CD4-positive, alpha-beta T cell treated with Interleukin-6 at 100 ng/mL for 8 hours (primary cell): ENCODE data around the gene CEP85L.

Experiments
- DNase-seq: peaks from one replicate; pipeline ENCODE4 v3.0.0-alpha.2; 2020; ENCODE audit warnings: mixed read lengths, low spot score

CEP85L gene

DNA sequence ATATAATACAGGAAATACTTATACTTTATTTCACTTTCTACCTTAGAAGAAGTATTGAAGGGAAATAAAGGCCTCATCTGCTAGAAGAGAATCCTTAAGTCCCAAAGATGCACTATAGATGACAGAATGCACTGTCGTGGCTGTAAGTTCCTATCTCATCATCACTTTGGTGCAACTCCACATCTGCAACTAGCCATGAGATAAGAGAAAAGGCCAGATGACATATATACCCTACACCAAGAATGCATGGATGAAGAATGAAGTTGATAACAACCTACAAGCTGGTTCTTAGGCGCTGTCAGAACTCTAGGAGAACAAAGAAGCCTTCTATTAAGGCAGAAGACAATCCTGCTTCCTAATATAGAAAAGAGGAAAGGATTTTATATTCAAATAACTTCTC lies 114.9 kb downstream of the CEP85L start:
- DNase-seq, result no peak

DNA sequence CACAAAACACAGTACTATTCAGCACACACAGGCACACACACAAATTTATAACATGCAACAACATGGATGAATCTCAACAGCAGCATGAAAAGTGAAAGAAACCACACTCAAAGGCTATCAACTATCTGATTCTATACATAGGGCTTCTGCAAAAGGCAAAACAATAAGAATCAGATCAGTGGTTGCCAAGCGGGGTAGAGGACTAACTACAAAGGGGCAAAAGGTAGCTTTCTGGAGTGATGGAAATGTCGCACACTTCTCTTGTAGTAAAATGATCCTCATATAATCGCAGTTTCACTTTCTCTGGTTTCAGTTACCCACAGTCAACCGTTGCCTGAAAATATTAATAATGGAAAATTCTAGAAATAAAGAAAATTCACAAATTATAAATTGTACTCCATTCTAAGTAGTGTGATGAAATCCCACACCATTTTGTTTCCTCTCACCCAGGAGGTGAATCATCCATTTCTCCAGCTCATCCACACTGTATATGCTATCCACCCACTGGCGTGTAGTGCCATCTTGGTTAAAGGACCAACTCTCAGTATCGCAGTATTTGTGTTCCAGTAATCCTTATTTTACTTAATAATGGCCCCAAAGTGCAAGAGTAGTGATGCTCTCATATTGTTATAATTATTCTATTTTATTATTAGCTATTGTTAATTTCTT lies 116.1 kb downstream of the CEP85L start:
- no peak for DNase-seq

DNA sequence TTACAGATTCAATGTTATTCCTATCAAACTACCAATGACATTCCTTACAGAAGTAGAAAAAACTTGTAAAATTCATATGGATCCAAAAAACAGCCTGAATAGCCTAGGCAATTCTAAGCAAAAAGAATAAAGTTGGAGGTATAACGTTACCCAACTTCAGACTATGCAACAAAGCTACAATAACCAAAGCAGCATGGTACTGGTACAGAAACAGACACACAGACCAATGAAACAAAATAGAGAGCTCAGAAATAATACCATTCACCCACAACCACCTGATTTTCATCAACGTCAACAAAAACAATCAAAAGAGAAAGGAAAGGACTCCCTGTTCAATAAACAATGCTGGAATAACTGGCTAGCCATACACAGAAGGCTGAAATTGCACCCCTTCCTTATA lies 120.4 kb downstream of the CEP85L start:
- DNase-seq, result no peak

DNA sequence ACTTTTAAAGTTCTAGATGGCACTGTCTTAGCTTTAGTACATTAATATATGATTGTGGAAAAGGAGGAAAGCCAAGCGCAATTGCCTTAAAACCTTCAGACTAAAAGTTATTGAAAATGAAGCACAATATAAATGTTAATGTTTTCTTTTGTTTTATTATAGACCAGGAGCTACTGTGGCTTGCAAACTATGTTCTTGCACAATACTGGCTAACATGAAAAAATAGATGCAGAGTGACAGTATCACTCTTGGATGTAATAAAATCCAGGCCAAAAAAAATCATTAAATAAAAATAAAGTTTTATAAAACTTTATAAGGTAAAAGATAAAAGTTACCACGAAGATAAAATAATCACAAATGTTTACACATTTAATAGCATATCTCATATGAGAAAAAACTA lies 121.6 kb downstream of the CEP85L start:
- DNase-seq, result no peak

DNA sequence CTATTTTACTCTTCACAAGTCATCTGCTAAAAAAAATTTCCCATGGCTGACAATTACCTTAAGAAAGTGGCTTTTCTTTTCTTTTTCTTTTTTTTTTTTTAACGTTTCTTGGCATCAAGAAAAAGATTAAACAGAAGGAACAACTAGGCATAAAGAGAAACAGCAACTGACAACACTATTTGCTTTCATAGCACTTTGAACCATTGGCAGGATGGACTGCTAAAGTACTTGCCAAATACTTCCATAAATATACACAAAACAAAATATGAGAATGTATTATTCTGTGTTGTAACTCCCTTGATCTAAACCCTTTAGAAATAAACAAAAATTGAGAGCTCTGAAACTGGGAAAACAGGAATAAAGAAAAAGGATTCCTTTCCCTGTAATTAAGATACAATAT lies 123.3 kb downstream of the CEP85L start:
- DNase-seq, result no peak

DNA sequence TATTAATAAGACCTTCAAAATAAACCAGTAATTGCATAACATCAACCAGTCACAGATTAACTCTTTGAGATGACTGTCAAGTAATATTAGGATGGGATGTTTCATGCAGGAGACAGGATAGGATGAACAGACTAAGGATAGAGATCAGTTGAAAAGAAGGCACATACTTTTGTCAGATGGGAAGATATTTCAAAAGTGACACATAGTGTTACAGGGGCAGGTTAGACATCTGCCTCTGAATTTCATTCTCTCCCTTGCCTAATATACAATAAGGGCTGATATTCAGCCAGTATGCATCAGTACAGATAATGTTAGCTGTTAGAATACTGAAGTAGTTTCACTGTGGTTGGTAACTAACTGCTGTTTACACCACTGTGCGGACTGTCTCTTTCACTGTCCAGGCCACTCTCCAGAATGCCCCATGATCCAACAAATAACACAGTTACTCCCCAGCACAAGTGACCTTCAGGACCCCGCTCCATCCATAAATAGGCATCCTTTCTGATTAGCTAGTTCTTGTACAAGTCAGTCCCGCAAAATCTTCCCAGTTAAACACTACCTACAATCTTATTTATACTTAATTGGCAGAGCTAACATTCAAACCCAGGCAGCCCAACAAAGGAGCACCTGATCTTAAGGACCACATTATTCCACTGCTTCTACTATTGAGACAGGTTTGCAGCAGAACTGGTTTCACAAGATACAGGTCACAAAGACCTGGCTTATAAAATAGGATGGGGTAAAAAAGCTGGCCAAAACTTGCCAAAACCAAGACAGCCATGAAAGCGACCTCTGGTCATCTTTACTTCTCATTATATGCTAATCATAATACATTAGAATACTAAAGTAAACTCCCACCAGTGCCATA lies 125.2 kb downstream of the CEP85L start:
- DNase-seq, result no peak

DNA sequence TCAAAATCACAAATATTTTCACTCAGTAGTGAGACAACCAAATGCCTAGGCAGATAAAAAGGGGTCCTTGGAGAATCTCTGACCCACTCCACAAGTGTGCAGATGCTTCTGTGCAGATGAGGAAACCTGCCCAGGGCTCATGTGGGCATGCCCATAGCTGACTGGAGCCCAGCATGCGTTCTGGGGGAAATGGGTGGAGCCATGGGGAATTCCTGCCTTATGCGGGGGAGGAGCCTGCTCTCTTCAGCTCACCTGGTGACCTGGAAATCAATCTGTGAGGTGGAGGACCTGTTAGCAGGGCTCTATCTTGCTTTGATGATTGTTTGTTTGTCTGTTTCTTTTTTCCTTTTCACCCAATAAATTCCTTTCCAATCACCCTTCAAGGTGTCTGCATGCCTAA lies 126.7 kb downstream of the CEP85L start:
- DNase-seq, result no peak

DNA sequence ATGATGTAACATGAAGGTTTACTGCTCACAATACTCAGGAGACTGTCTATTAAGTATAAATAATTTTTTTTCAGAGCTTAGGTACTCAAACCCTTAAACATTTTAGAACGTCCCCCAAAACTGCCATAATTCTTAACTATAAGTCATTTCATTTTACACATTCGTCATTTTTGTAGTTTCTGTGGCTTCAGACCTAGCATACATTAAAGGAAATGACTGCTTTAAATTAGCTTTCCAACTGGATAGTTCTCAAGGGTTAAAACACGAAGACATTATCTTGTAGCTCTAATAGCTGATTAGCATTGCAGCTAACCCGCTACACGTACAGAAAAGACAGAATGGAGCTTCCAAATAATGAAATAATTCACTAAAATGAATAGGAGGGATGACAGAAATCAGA lies 128.2 kb downstream of the CEP85L start:
- DNase-seq, result no peak

DNA sequence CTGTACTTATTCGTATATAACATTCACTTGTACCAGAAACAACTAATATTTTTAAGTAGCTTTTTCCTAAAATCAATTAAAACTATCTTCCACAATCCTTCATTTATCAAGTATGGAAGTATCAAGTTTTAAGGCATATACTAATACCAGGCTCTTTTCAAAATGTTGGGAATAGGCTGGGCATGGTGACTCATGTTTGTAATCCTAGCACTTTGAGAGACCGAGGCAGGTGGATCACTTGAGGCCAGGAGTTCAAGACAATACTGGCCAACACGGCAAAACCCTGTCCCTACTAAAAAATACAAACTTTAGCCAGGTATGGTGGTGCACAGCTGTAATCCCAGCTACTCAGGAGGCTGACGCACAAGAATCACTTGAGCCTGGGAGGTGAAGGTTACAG lies 129.0 kb downstream of the CEP85L start:
- no peak for DNase-seq

DNA sequence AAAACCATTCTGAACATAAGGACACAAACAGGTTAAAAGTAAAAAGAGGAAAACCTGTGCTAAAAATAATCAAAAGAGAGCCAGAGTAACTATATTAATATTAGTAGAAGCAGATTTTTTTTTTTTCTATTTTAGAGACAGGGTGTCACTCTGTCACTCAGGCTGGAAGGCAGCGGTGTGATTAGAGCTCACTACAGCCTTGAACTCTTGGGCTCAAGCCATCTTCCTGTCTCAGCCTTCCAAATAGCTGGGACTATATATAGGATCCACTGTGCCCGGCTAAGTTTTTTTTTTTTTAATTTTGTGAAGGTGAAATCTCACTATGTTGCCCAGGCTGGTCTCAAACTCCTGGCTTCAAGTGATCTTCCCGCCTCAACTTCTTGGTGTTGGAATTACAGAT lies 136.7 kb downstream of the CEP85L start:
- no peak for DNase-seq

DNA sequence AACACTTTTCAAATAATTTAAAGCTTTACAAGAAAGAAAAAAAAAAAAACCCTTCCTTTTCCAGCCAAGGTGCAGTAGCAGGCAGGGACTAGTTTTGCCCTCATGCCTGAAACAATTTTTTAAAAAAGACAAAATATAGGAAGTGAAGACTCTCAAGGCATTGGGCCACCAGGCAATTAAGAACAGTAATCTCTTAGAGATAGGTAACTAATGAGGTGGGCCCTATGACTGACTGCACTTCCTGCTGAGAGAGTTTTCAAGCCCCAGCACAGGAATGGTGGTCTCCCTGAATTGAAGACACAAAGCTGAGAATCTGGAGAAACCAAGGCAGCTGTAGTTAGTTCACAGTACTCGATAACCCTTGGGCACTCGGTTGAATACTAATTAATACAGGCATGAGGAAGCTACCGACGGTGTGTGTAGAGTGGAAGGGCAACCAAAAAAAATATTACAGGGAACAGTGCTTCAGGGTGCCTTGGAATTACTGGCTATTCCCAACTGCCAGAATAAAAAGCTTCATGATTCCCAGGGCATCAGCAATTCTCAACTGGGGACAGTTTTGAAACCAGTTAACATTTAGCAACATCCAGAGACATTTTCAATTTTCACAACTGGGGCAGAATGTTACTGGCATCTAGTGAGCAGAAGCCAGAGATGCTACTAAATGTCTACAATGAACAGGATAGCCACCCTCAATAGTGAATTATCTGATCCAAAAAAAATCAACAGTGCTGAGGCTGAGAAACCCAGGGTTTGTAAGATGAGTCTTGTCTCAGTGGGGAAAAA lies 139.3 kb downstream of the CEP85L start:
- DNase-seq, result no peak

DNA sequence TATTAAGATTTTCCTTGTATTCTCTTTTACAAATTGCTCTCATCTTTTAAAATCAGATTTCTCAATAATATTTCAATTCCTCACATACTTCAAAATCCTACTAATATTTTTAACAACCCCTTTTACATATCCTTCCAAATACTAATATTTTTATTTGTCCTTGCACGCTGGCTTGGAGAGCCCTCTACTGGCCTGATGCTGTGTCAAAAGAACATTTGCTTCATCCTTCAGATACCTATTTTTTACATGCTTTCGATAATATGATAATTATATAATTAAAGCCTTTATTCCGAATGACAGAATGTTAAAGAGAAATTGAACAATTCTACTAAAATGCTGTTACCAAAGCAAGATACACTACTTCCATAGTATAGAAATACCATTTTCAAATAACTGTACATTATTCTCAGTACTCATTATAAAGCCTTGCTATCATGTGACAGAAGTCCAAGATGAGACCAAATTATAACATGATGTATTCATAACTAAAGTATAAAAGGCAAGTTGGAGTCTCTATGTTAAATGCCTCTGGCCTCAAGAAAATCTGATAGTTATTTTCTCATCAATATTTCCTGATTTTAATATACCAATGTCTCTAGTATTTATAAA lies 142.3 kb downstream of the CEP85L start:
- DNase-seq, result no peak

DNA sequence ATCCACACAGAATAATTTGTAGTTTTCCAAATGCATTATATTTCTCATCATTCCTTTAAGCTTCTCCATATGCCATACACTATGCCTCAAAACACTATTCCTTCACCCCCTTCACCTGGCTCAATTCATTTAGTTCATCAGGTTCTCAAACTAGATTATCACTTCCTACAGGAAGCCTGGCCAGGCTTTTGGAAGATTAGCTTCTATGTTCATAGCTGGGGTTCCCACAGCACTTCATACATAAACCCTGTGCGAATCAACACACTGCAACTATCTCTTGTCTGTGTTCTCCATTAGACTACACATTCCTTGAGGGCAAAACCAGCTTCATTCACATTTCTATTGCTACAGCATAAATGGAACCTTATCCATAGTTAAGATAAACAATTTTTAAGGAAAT lies 143.8 kb downstream of the CEP85L start:
- DNase-seq, result no peak

DNA sequence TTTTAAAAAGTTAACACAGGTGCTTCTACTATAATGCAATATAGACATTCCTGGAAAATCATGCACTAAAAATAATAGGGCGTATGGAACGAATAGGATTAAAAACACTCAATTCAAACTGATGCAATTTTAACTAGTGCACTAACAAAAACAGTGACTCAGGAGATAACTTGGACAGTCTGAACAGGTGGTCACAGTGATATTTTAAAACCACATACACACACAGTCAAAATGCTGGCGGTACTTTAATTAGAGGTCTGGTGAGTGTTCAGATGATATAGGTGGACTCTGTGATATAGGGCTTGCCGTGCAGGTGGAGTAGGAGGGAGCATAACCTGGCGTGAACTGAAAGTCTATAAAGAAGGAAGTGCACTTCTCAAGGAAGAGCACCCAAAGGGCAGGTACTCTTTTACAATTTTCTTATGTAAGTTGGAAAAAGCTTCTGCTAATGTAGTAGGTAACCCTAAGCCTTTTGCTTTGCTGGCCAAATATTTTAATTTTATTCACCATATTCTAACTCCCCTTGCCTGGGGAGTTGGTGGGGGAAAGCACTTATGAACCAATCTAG lies 145.2 kb downstream of the CEP85L start:
- DNase-seq, result no peak

DNA sequence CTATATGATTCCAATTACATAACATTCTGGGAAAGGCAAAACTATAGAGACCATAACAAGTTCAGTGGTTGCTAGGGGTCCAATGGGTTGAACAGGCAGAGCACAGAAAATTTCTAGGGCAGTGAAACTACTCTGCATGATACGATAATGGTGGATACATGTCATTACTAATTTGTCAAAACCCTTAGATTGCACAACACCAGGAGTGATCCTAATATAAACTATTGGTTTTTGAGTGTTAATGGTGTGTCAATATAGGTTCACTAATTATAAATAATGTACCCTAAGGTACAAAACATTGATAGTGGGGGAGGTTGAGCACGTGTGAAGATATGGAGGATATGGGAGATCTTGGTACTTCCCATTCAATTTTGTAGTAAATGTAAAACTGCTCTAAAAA lies 145.7 kb downstream of the CEP85L start:
- no peak for DNase-seq

DNA sequence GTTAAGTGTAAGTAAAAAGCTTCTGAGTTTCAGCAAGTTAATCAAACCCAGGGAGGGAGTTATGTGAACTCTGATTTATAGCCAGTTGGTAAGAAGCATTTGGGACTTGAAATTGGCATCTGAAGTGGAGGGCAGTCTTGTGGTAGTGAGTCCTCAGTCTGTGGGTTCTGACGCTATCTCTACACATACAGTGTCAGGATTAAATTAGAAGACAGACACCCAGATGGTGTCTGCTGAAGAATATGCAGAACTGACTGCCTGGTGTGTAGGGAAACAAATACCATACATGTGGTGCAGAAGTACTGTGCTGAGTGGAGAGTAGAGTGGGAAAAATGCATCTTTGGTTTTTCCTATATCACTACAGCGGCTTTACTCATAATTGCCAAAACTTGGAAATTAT lies 146.8 kb downstream of the CEP85L start:
- DNase-seq, result no peak

DNA sequence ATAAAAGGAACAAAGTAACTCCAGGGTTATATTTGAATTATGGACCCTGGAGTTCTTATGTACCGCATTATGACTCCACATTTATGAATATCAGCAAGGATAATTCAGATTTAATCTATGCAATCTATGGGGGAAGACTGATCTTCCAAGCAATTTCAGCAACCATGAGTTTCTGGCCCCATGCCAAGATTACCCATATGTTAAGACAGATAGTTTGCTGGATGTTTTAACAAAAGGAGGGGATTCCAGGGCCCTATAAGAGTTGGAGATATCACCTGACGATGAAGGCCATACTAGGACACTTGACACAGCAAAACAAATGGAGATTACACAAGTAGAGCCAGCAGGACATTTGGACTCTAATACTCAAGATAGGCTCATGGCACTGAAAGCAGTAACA lies 149.2 kb downstream of the CEP85L start:
- no peak for DNase-seq

DNA sequence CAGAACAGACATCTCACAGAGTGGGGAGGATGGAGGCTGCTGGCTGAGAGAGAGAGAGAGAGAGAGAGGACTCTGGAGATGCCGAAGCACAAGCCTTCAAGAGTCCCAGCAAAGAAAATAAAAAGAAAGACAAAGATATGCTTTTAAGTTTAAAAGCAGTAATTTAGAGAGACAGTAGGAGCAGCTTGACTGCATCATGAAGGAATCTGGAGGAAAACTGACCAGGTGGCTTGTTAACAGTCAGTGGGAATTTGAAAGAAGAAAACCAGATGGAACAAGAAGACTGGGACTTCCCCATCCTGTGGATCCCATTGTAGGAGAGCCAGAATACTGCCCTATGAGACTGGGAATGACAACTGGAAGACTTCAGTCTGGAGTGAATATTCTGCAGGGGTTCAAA lies 149.6 kb downstream of the CEP85L start:
- DNase-seq, result no peak

DNA sequence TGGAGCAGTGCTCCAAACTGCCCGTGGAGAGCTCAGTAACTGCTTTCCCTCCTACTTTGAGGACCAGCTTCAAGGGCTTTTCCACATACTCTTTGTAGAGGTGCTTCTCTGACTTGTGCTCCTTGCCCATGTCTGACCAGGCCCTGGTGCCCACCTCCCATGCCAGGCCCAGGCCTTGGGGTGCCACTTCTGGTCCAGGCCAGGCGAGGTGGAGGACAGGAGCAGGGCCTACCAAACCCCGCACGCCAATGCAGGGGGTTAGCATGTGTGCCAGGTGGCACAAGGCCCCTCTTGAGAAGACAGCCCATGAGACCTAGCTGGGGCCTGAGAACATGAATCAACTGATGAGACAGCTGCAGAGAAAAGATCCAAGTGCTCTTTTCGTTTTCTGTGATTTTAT lies 150.3 kb downstream of the CEP85L start:
- no peak for DNase-seq

DNA sequence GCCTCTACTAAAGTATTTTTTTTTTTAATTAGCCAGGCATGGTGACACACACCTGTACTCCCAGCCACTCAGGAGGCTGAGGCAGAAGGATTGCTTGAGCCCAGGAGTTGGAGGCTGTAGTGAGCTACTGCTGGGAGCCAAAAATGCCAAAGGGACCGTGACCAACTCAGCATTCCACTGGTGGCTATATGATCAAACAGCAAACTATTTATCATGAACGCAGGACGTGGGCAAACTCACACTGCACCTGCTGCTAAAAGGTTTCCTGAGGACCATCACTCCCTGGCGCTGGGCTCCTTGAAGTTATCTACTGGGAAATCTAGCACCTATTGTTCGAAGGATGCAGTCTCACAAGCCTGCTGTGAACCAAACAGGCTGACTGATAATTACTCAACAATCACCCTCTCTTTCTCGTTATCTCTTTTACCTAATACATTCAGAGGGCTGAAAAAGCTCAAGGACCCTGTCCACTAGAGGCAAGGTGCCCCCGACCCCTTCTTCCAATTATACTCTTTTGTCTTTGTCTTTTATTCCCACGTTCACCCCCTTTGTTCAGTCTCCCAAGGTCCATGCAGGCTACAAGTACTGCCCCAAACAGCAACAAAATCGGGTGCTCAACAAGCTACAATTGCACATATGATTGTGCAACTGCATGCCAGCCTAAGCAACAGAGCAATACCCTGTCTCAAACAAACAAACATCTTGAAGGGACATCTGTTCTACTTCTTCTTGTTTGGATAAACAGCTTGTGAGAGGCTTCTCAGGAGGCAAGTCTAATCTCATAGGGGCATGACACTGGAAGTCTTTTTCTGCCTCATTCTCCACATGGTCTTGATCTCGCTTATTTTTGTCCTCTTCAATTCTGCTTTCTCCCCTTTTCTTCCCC lies 151.0 kb downstream of the CEP85L start:
- no peak for DNase-seq
